GM13977 (cell line): ENCODE measurements around the gene DDAH1.

Source experiments
- DNase-seq: peaks from one replicate; pipeline ENCODE4 v3.0.0; 2012; ENCODE audit warnings: low spot score
- CTCF ChIP-seq: IDR thresholded peaks from 2 replicates; pipeline ENCODE4 v1.5.1; 2012; ENCODE audit warnings: mild to moderate bottlenecking, control low read depth; ENCODE audit not compliant: insufficient read depth; ENCODE audit errors: extremely low read depth, missing control alignments
- in situ Hi-C: fragments of 300-500 bp; cut with MboI; formaldehyde crosslinking; loops from one replicate; pipeline ENCODE4 v1.12.0; 2022; ENCODE audit warnings: low sequenced_read_pairs, low pct_unique_long_range_greater_than_20kb, mixed read lengths, inconsistent platforms; ENCODE audit not compliant: unreplicated experiment

The DDAH1 gene

DNA sequence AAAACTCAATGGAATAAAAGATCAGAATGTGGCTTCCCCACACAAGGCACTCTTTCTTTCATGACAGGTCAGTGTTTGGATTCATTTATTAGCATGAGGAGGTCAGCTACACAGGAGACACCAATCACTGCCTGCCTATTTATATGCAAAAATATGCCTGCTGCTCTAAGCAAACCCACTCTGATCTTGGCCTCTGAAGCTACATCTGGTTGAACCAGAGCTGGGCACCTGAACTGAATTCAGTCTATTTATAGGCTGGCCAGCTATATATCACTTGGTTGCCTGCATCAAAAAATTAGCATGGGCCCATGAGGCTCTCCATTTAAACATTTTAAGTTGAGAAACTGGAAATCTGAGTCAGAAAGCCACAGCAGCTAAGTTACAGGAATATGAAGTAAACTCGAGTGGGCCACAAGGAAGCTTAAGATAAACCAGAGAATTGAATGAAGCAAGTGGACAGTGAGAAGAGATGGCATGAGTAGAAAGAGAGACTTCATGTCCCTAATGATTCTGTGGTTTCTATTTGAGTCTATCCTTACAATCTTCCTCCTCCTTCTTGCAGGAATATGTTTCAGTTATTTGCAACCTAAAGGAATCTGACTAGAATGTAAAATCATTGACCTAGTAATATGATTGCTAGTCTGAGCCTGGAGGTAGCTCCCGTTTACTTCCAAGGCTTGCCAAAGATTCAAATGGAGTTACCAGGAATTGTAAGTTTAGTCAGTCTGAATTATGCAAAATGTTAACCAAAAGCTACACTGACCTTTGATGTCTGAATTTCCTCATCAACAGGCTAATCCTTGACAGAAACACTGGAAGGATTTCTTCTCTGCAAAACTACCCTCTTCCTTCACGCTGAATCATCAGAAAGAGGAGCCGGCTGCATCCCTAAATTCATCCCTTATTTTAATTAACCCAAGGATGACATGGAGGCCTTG is 17.7 kb downstream of the DDAH1 start:
- in situ Hi-C loops, result no loop called here
- TF ChIP-seq CTCF, result no peak
- DNase-seq, result no peak

DNA sequence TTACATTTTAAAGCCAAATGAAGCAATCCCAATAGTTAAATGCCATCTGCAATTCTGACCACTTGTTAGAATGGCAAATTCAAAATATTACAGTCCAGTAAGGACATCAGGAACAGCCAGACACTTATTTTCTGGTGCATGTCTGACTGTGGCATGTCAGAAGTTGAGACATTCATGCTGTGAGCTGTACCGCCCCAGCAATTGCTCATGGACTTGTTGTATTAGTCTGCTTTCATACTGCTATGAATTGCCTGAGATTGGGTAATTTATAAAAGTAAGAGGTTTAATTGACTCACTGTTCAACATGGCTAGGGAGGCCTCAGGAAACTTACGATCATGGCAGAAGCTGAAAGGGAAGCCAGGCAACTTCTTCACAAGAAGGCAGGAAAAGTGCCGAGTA is 19.1 kb downstream of the DDAH1 start:
- no peak for TF ChIP-seq CTCF
- DNase-seq, result no peak
- in situ Hi-C loops, result no loop called here

- in situ Hi-C loops, result no loop called here
- DNase-seq, result no peak
- TF ChIP-seq CTCF, result no peak
Observed at GRCh38 chr1:85444381-85444780, 20.6 kb downstream of the DDAH1 start.

DNA sequence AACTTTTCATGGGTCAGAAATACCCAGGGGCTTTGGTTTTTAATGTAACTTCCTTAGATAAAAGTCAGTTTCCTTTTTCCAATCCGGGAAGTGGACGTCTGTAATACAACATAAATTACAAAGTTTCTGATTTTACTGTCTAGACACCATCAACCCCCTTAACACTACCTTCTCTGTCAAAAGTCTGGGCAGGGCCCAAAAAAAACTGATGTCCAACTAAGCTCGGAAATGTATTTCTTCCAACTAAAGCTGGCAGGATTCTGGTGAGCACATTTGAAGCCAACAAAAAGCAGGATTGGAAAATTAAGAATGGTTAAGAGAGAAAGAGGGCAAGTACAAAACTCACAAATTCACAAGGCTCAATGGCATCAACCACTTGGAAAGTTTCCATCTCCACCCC is 24.3 kb downstream of the DDAH1 start:
- in situ Hi-C loops, result no loop called here
- DNase-seq, result no peak
- no peak for TF ChIP-seq CTCF

GRCh38 chr1:85438353-85438752 is 26.6 kb downstream of the DDAH1 start:
- in situ Hi-C loops, result no loop called here
- no peak for TF ChIP-seq CTCF
- DNase-seq, result no peak

DNA sequence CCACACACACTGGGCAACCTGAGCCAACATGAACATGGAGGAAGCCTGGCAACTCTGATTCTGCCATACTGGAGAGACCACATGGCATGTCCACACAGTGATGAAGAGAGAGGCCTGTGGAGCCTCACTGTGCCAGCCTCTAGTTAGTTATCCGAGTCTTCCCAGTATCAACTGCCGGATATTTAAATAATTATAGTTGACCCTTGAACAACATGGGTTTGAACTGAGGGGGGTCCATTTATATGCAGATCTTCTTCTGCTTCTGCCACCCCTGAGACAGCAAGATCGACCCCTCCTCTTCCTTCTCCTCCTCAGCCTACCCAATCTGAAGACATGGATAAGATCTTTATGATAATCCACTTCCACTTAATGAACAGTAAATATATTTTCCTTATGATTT is 27.8 kb downstream of the DDAH1 start:
- in situ Hi-C loops, result no loop called here
- no peak for DNase-seq
- TF ChIP-seq CTCF, result no peak
